ENCODE measurements around the gene FBLN1.

Gene FBLN1

GRCh38 chr22:45529105-45529504 lies 26.4 kb downstream of the FBLN1 start:
- H3K27me3 Mint-ChIP-seq (ENCODE audit: low read depth, poor library complexity) = no peaks in the 10 kb centered on the region
- no peak overlapping the region for H3K27ac Mint-ChIP-seq
- no peak for DNase-seq
- no peak for TF ChIP-seq CTCF (IDR thresholded peaks at IDR 0.05)
- no peak overlapping the region for H3K4me3 Mint-ChIP-seq
- H3K9me3 Mint-ChIP-seq = no peaks in the 10 kb centered on the region
- peaks cover 33% of the 10 kb centered on the region for H3K4me1 Mint-ChIP-seq
- peaks cover 34% of the 10 kb centered on the region for H3K36me3 Mint-ChIP-seq (ENCODE audit: low read depth)

- Mint-ChIP-seq H3K4me1 (peaks cover 38% of the 10 kb centered on the region), H3K4me3 (no peak overlapping the region), H3K36me3 (ENCODE audit: low read depth) (peaks cover 41% of the 10 kb centered on the region), H3K27ac (peak overlapping the region; percentile 78), H3K9me3 (no peaks in the 10 kb centered on the region), H3K27me3 (ENCODE audit: low read depth, poor library complexity) (no peaks in the 10 kb centered on the region)
- no peak for TF ChIP-seq CTCF (IDR thresholded peaks at IDR 0.05)
- no peak for DNase-seq
Observed at GRCh38 chr22:45529971-45530575, 27.4 kb downstream of the FBLN1 start.

- H3K4me3 Mint-ChIP-seq = no peak overlapping the region
- peaks cover 39% of the 10 kb centered on the region for H3K36me3 Mint-ChIP-seq (ENCODE audit: low read depth)
- DNase-seq = peak; percentile 26
- peak overlapping the region; percentile 88 for H3K27ac Mint-ChIP-seq
- H3K27me3 Mint-ChIP-seq (ENCODE audit: low read depth, poor library complexity) = no peaks in the 10 kb centered on the region
- no peak for TF ChIP-seq CTCF (IDR thresholded peaks at IDR 0.05)
- peaks cover 38% of the 10 kb centered on the region for H3K4me1 Mint-ChIP-seq
- no peaks in the 10 kb centered on the region for H3K9me3 Mint-ChIP-seq
Observed at GRCh38 chr22:45531441-45532234, 29.0 kb downstream of the FBLN1 start.

- Mint-ChIP-seq H3K4me3 (no peak overlapping the region), H3K27ac (peak overlapping the region; percentile 88)
- TF ChIP-seq CTCF (IDR thresholded peaks at IDR 0.05) = no peak
Observed at GRCh38 chr22:45532235-45532631, 29.6 kb downstream of the FBLN1 start.

GRCh38 chr22:45533703-45534102 lies 31.0 kb downstream of the FBLN1 start:
- Mint-ChIP-seq H3K36me3 (ENCODE audit: low read depth) (peaks cover 25% of the 10 kb centered on the region), H3K9me3 (no peaks in the 10 kb centered on the region), H3K27me3 (ENCODE audit: low read depth, poor library complexity) (no peaks in the 10 kb centered on the region), H3K4me1 (peaks cover 45% of the 10 kb centered on the region), H3K27ac (no peak overlapping the region), H3K4me3 (no peak overlapping the region)
- no peak for DNase-seq
- no peak for TF ChIP-seq CTCF (IDR thresholded peaks at IDR 0.05)

More at GRCh38 chr22:45532235-45532631, 29.6 kb downstream of the FBLN1 start:
- Mint-ChIP-seq H3K36me3 (ENCODE audit: low read depth) (peaks cover 33% of the 10 kb centered on the region), H3K4me1 (peaks cover 38% of the 10 kb centered on the region), H3K9me3 (no peaks in the 10 kb centered on the region), H3K27me3 (ENCODE audit: low read depth, poor library complexity) (no peaks in the 10 kb centered on the region)
- no peak for DNase-seq
